Measurements from ENCODE around the gene SYTL3. TPM values are rescaled to one million over a fixed set of nuclear protein-coding genes. Genes with fewer than 3 reads are reported as not detected.

The SYTL3 gene
- 10 to 100 TPM in 3 of 9 donors, 1 to 10 TPM in 6; 4.1 to 14.6 (median 8.2) TPM for total RNA-seq
- 10 to 100 TPM in 1 of 2 donors, 1 to 10 TPM in 1; 4.0 to 14.0 TPM for polyA plus RNA-seq
- long read RNA-seq, donor 1, partial matches to known transcripts = 7 of 27 reads
- long read RNA-seq, donor 1, other reads (novel, unspliced or antisense) = 20 of 27 reads
- long read RNA-seq, donor 2, partial matches to known transcripts = 6 of 28 reads
- long read RNA-seq, donor 2, other reads (novel, unspliced or antisense) = 22 of 28 reads
- long read RNA-seq, donor 3, partial matches to known transcripts = 8 of 24 reads
- long read RNA-seq, donor 3, other reads (novel, unspliced or antisense) = 16 of 24 reads

GRCh38 chr6:158649289-158650143, at the start of gene SYTL3:
Gene SYTL3, plus strand, starts transcription at chr6:158650054. Its CDS starts 13,215 bp downstream, at chr6:158663269.
- Histone ChIP-seq H3K27ac (peak within 1 kb of the TSS in 11 of 12 donors; percentile 5 to 85 (median 64)), H3K4me3 (peak within 1 kb of the TSS in 1 of 12 donors; percentile 25), H3K9me3 (no peaks in the 10 kb centered on the region), H3K4me1 (peaks cover 2 to 51% (median 16%) of the 10 kb centered on the region in 12 donors), H3K36me3 (no peaks in the 10 kb centered on the region), H3K27me3 (no peaks in the 10 kb centered on the region)
- ATAC-seq = peak in 2 of 4 donors; percentile 14 to 53
- no peak for TF ChIP-seq POLR2A (IDR thresholded peaks at IDR 0.05)
- TF ChIP-seq CTCF (IDR thresholded peaks at IDR 0.05) = no peak
- 57 to 66% (median 58%) methylated on average over 15 of the region's 15 CpGs for WGBS, 4 donors
- intact Hi-C loops (cut with DNase I) = loop anchor here in 3 of 10 donors (5.0 to 10.0 kb wide), 2 partner anchors 43 to 165 kb away; partner anchors contain the start of gene EZR (in 1 of the 3)
- peak in 3 of 5 donors; percentile 47 to 70 (median 54) for DNase-seq

GRCh38 chr6:158603261-158604047, 46.4 kb upstream of the SYTL3 start:
- no peaks in the 10 kb centered on the region for H3K4me1 ChIP-seq
- no peak overlapping the region for H3K27ac ChIP-seq
- intact Hi-C loops (cut with DNase I) = loop anchor here in 5 of 10 donors (2.0 to 10.0 kb wide), 3 partner anchors 379 to 383 kb away; no protein-coding TSS in a partner anchor
- H3K9me3 ChIP-seq = no peaks in the 10 kb centered on the region
- H3K27me3 ChIP-seq = no peaks in the 10 kb centered on the region
- peaks cover 0 to 63% (median 32%) of the 10 kb centered on the region in 9 donors for H3K36me3 ChIP-seq
- no peak for TF ChIP-seq CTCF (IDR thresholded peaks at IDR 0.05)
- TF ChIP-seq POLR2A (IDR thresholded peaks at IDR 0.05) = no peak
- no peak overlapping the region for H3K4me3 ChIP-seq
- 83 to 86% (median 85%) methylated on average over 15 of the region's 15 CpGs for WGBS, 4 donors
- DNase-seq (no peak), ATAC-seq (no peak)

- 91 to 95% (median 94%) methylated on average over 6 of the region's 6 CpGs for WGBS, 4 donors
- Histone ChIP-seq H3K27me3 (no peaks in the 10 kb centered on the region), H3K9me3 (no peaks in the 10 kb centered on the region), H3K4me3 (no peak overlapping the region), H3K4me1 (no peaks in the 10 kb centered on the region), H3K27ac (no peak overlapping the region), H3K36me3 (peaks cover 0 to 65% (median 33%) of the 10 kb centered on the region in 9 donors)
- DNase-seq = no peak
- TF ChIP-seq POLR2A (IDR thresholded peaks at IDR 0.05) (no peak), CTCF (IDR thresholded peaks at IDR 0.05) (no peak)
- ATAC-seq = no peak
- intact Hi-C loops (cut with DNase I) = loop anchor here in 5 of 10 donors (2.0 to 10.0 kb wide), 3 partner anchors 379 to 383 kb away; no protein-coding TSS in a partner anchor
Measured at GRCh38 chr6:158604048-158604406, 45.8 kb upstream of the SYTL3 start.
